PC-3 (cell line): Measurements from ENCODE around the gene SPSB3. TPM values are rescaled to one million over a fixed set of nuclear protein-coding genes. Genes with fewer than 3 reads are reported as not detected.
A peak's percentile ranks its signal among the peaks of the same experiment; 100 is the strongest.

ENCODE experiments used
- ATAC-seq: fragments of 200-7000 bp; cut with Tn5 transposase; 2 replicates; pipeline ENCODE4 v1.9.1; 2020; ENCODE audit warnings: mild to moderate bottlenecking, moderate library complexity
- BruUV-seq: library from RNA; stranded (reverse); fragments of 400-500 nt; replicated peaks from 2 replicates; lab custom pipeline; 2021; lab: Mats Ljungman, UMichigan
- CTCF ChIA-PET: fragments of 300-600 bp; sonication (Branson Sonifier 250); formaldehyde crosslinking; loops from one replicate; lab custom pipeline; 2022; ENCODE audit warnings: antibody characterized with exemption; lab: Charles Lee
- POLR2A ChIA-PET: fragments of 300-600 bp; sonication (Branson Sonifier 250); formaldehyde crosslinking; loops from one replicate; lab custom pipeline; 2022; ENCODE audit warnings: antibody characterized with exemption; ENCODE audit not compliant: unreplicated experiment; lab: Charles Lee
- DNase-seq: peaks from one replicate; pipeline ENCODE4 v3.0.0-alpha.2; 2015
- H2AFZ ChIP-seq: fragments of 300-600 bp; sonication (generic); 2 replicates; pipeline ENCODE4 v1.6.0; 2016; ENCODE audit warnings: antibody characterized with exemption, low read length
- H3F3A ChIP-seq: fragments of 300-600 bp; sonication (generic); one replicate; pipeline ENCODE4 v1.6.0; 2017; ENCODE audit warnings: antibody characterized with exemption, low read length, control low read depth, mild to moderate bottlenecking; ENCODE audit not compliant: unreplicated experiment
- H3K27ac ChIP-seq: fragments of 300-600 bp; sonication (generic); 2 replicates; pipeline ENCODE4 v1.5.1; 2016; ENCODE audit warnings: mild to moderate bottlenecking, low read length
- H3K27me3 ChIP-seq: fragments of 300-600 bp; sonication (generic); 2 replicates; pipeline ENCODE4 v1.6.1; 2016; ENCODE audit warnings: low read length, mixed read lengths
- H3K36me3 ChIP-seq: fragments of 300-600 bp; sonication (generic); 2 replicates; pipeline ENCODE4 v1.6.1; 2016; ENCODE audit warnings: low read depth, mixed run types, low read length, mixed read lengths
- H3K4me1 ChIP-seq: fragments of 300-600 bp; sonication (generic); 2 replicates; pipeline ENCODE4 v1.5.1; 2016; ENCODE audit warnings: low read length; ENCODE audit not compliant: insufficient read depth
- H3K4me2 ChIP-seq: fragments of 300-600 bp; sonication (generic); 2 replicates; pipeline ENCODE4 v1.6.0; 2016; ENCODE audit warnings: low read length
- H3K4me3 ChIP-seq: fragments of 300-600 bp; sonication (generic); 2 replicates; pipeline ENCODE4 v1.5.1; 2016; ENCODE audit warnings: mild to moderate bottlenecking, low read length, mixed read lengths
- H3K79me2 ChIP-seq: fragments of 300-600 bp; sonication (generic); 2 replicates; pipeline ENCODE4 v1.6.1; 2017; ENCODE audit warnings: low read length, mixed read lengths
- H3K9ac ChIP-seq: fragments of 300-600 bp; sonication (generic); 2 replicates; pipeline ENCODE4 v1.6.0; 2016; ENCODE audit warnings: mild to moderate bottlenecking, low read length
- H3K9me2 ChIP-seq: fragments of 300-600 bp; sonication (generic); replicated peaks from 2 replicates; pipeline ENCODE4 v1.6.1; 2016; ENCODE audit warnings: mixed run types, low read length, mixed read lengths
- H3K9me3 ChIP-seq: fragments of 300-600 bp; sonication (generic); 2 replicates; pipeline ENCODE4 v1.6.1; 2016; ENCODE audit warnings: low read length, mixed read lengths
- H4K20me1 ChIP-seq: fragments of 300-600 bp; sonication (generic); 2 replicates; pipeline ENCODE4 v1.6.1; 2016; ENCODE audit warnings: low read length, mixed read lengths
- EZH2 ChIP-seq: fragments of 300-600 bp; sonication (generic); IDR thresholded peaks from one replicate; pipeline ENCODE4 v1.6.1; 2017; ENCODE audit warnings: antibody characterized with exemption, mild to moderate bottlenecking, low read length; ENCODE audit not compliant: unreplicated experiment
- EZH2phosphoT487 ChIP-seq: fragments of 300-600 bp; sonication (generic); IDR thresholded peaks from 2 replicates; pipeline ENCODE4 v1.6.1; 2018; ENCODE audit warnings: mild to moderate bottlenecking, antibody characterized with exemption, low read length, borderline replicate concordance
- intact Hi-C: fragments of 100-400 bp; cut with micrococcal nuclease; formaldehyde crosslinking; loops from 2 replicates; pipeline ENCODE4 v1.9.0; 2023
- total RNA-seq: library from RNA; depleted of rRNA; stranded (reverse); fragments of >200 nt; gene quantifications from 2 replicates; pipeline ENCODE4 v1.2.3, GENCODE V29; 2014
- TF ChIP-seq, protein P1 (sequence below): fragments of 300-600 bp; sonication (generic); conservative IDR thresholded peaks from 2 replicates; pipeline ENCODE4 v1.5.1; 2017; ENCODE audit warnings: antibody characterized with exemption, low read depth, mild to moderate bottlenecking, low read length

SPSB3 gene
- total RNA-seq, 1 experiment from 2014 or later = 27.4 TPM

DNA sequence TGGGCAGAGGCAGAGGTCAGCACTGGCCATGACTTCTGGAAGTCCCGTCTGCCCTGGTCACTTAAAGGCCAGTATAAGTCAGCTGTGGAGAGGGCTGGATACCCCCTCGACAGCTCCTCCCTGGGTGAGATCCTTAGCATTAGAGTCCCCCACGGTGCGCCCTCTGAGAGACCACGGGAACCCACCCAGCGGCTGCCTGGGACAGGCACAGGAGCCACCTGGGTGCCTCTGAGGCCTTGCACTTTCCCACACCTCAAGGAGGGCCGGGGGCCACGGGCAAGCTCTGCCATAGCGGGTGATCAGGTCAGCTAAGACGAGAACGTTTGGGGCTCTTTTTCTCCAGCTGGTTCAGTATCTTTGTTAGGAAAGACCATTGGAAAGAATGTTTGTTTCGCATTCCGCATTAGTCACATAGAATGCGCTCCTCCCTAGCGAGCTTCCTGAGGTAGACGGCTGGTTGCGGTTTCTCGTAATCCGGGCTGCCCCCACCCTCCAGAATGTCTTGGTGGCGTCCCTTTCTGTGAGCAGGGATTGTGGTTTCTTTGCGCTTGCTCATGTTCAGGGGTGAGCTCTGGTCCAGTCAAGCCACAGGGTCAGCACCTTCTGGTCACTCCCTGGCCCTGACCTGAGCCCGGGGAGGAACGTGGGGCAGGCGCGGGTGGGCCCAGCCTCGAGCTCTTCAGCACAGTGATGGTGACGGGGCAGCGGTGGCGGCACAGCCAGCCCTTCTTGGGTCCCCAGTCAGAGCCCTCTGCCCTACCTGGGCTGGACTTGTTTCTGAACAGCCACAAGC is 36.3 kb downstream of the SPSB3 start:
- ATAC-seq = no peak
- Histone ChIP-seq H3K9me2 (no peaks in the 10 kb centered on the region), H3F3A (no peaks in the 10 kb centered on the region), H3K9me3 (no peaks in the 10 kb centered on the region), H3K4me2 (no peak overlapping the region), H2AFZ (no peak overlapping the region), H3K27me3 (no peaks in the 10 kb centered on the region), H4K20me1 (no peaks in the 10 kb centered on the region), H3K79me2 (no peaks in the 10 kb centered on the region), H3K27ac (0 out of 2 replicates have a peak overlapping the region, but pooled peaks have one; percentile 5), H3K9ac (no peak overlapping the region), H3K36me3 (no peaks in the 10 kb centered on the region), H3K4me1 (no peaks in the 10 kb centered on the region), H3K4me3 (no peak overlapping the region)
- BruUV-seq = TSS peak; percentile 20
- intact Hi-C loops = no loop called here
- TF ChIP-seq EZH2phosphoT487 (no peak), EZH2 (no peak)
- TF ChIP-seq, protein P1, sequence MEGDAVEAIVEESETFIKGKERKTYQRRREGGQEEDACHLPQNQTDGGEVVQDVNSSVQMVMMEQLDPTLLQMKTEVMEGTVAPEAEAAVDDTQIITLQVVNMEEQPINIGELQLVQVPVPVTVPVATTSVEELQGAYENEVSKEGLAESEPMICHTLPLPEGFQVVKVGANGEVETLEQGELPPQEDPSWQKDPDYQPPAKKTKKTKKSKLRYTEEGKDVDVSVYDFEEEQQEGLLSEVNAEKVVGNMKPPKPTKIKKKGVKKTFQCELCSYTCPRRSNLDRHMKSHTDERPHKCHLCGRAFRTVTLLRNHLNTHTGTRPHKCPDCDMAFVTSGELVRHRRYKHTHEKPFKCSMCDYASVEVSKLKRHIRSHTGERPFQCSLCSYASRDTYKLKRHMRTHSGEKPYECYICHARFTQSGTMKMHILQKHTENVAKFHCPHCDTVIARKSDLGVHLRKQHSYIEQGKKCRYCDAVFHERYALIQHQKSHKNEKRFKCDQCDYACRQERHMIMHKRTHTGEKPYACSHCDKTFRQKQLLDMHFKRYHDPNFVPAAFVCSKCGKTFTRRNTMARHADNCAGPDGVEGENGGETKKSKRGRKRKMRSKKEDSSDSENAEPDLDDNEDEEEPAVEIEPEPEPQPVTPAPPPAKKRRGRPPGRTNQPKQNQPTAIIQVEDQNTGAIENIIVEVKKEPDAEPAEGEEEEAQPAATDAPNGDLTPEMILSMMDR = no peak
- CTCF ChIA-PET = no interaction called here
- peak; percentile 4 for DNase-seq
- POLR2A ChIA-PET = interaction anchor here (0.7 kb wide), 1 partner anchor 25 kb away, joined by 3 read pairs; no protein-coding TSS in a partner anchor

DNA sequence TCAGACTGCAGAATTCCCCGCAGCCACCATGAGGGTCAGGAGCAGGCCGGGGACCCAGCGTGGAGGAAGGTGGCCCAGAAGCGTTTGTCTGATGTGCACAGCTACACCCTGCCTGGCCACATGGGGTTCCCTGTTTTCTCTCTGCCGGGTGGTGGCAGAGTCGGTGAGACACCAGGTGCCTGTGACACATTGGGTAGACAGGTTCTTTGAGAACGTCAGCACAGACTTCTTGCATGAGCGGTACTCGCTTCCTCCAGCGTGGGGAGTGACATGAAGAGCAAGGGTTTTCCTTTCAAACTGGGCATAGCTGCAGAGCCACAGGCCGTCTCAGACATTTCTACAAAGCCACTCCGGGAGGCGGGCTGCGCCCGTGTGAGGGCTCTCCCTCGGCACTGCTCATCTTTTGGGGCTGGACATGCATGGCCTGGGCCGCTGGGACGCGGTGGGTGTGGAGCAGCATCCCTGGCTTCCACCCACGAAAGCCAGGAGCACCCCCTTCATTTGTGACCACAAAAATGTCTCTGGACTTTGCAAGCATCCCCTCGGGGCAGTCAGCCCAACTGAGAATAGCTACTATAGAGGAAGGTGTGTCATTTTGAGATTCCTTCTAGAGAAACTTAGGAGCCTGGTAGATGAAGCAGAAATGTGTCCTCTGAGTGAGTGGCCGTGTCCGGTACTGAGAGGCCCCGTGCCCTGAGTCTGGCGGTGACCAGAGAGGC is 37.0 kb downstream of the SPSB3 start:
- DNase-seq = peak; percentile 36
- TF ChIP-seq EZH2phosphoT487 (no peak), EZH2 (no peak)
- TF ChIP-seq, protein P1 = no peak
- no TSS peak for BruUV-seq
- H3K9me2 ChIP-seq = no peaks in the 10 kb centered on the region
- no peak overlapping the region for H3K4me2 ChIP-seq
- no peaks in the 10 kb centered on the region for H4K20me1 ChIP-seq
- no peaks in the 10 kb centered on the region for H3K9me3 ChIP-seq
- ChIA-PET CTCF (no interaction called here), POLR2A (no interaction called here)
- H3K27me3 ChIP-seq = no peaks in the 10 kb centered on the region
- intact Hi-C loops = no loop called here
- 0 out of 2 replicates have a peak overlapping the region, but pooled peaks have one; percentile 5 for H3K27ac ChIP-seq
- H3K36me3 ChIP-seq = no peaks in the 10 kb centered on the region
- H3K4me1 ChIP-seq = no peaks in the 10 kb centered on the region
- H2AFZ ChIP-seq = no peak overlapping the region
- no peak overlapping the region for H3K9ac ChIP-seq
- H3K79me2 ChIP-seq = no peaks in the 10 kb centered on the region
- peak; percentile 53 for ATAC-seq
- H3F3A ChIP-seq = no peaks in the 10 kb centered on the region
- H3K4me3 ChIP-seq = no peak overlapping the region
